ENCODE data around the gene LCE2B. TPM values are rescaled to one million over a fixed set of nuclear protein-coding genes. Genes with fewer than 3 reads are reported as not detected.

The LCE2B gene, protein sequence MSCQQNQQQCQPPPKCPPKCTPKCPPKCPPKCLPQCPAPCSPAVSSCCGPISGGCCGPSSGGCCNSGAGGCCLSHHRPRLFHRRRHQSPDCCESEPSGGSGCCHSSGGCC
- not detected in 2 replicates for total RNA-seq

DNA sequence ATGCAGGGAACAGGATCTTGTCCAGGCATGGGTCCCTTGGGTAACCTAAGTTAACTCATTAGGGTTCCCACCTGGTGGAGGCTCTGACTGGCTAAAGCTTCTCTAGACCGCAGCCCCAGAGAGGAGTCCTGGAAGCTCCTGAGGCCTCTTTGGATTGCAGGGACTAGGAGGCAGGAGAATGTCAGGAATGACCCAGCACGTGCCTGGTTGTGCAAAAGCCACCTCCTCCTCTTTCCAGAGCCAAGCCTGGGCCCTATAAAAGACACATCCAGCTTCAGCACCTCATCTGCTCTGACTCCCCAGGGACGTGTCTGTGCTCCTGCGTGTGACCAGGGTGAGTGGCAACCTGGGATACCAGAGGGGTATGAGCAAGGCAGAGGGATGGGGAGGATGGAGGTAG, at the start of gene LCE2B:
Gene LCE2B, plus strand, starts transcription at position 301 of the 400 bp plus-strand sequence. CDS start 721 bp downstream, outside the sequence.

DNA sequence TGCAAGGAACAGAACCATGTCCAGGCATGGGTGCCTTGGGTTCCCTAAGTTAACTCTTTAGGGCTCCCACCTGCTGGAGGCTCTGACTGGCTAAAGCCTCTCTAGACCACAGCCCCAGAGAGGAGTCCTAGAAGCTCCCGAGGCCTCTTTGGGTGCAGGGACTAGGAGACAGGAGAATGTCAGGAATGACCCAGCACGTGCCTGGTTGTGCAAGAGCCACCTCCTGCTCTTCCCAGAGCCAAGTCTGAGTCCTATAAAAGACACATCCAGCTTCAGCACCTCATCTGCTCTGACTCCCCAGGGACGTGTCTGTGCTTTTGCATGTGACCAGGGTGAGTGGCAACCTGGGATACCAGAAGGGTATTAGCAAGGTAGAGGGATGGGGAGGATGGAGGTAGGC, 22.8 kb upstream of the LCE2B start, which contains the start of gene LCE2D:
Gene LCE2D, plus strand, starts transcription at position 283 of the 400 bp plus-strand sequence. CDS start 726 bp downstream, outside the sequence.

DNA sequence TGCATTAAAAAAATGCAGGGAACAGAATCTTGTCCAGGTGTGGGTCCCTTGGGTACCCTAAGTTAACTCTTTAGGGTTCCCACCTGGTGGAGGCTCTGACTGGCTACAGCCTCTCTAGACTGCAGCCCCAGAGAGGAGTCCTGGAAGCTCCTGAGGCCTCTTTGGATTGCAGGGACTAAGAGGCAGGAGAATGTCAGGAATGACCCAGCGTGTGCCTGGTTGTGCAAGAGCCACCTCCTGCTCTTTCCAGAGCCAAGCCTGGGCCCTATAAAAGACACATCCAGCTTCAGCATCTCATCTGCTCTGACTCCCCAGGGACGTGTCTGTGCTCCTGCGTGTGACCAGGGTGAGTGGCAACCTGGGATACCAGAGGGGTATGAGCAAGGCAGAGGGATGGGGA, 10.9 kb upstream of the LCE2B start, which contains the start of gene LCE2C:
Gene LCE2C, plus strand, starts transcription at position 297 of the 400 bp plus-strand sequence. CDS start 737 bp downstream, outside the sequence.

DNA sequence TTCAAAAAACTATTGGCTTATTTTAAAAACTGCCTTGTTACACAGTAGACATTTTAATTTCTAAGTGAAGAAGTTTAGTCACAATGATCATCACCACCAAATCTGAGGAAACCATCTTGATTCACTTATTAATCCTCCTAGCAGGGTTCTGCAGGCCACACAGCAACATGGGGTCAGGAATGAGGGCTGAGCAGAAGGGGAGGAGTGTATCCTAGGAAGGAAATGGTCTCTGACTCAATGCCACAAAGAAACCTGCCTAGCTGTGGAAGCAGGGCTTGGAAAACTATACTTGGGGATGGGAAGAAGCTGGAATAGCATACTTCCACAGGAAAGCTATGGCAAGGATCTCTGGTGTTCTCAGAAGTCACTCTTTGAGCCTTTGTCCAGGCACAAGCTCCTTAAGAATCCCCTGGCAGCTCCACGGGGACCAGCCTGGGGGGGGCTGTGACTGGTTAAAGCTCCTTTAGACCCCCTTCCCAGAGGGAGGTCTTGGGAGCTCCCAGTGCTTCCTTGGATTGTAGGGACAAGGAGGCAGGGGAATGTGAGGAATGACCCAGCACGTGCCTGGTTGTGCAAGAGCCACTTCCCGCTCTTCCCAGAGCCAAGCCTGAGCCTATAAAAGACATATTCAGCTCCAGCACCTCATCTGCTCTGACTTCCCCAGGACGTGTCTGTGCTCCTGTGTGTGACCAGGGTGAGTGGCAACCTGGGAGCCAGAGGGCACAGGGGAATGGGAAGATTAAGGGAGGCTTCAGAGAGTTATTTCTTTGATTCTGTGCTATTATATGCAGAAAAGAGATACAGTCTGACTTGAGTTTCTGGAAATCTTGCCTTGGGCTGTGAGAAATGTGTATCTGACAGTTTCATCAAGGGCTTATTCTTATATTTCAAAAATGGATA, 12.0 kb downstream of the LCE2B start, which contains the start of gene LCE2A:
Gene LCE2A, plus strand, starts transcription at position 645 of the 900 bp plus-strand sequence. CDS start 557 bp downstream, outside the sequence.

DNA sequence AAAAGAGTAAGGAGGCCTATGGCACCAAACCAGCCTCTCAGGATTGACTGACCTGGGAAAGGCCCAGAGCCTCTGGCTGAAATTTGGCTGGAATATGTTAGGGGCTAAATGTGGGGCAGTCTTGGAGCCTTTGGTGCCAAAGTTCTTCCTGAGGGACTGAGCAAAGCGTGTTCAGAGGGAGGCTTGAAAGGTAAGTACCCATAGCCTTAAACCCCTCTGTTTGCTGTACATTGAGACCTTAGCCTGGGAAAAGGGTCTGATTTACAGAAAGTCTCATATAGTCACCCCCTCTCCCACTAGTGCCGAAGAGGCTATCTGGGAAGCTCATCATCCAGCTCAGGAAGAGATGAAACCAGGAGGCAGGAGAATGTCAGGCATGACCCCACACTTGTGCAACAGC, 21.9 kb downstream of the LCE2B start, which contains the start of gene LCE4A:
Gene LCE4A, plus strand, starts transcription at position 301 of the 400 bp plus-strand sequence. CDS start 916 bp downstream, outside the sequence.

Other genes with a start within 250 kb of the LCE2B start
- not detected in 2 replicates for gene LCE5A, start 175.3 kb upstream of the LCE2B start, total RNA-seq
- not detected in 2 replicates for gene CRCT1, start 171.6 kb upstream of the LCE2B start, total RNA-seq
- gene LCE3E, start 119.3 kb upstream of the LCE2B start, total RNA-seq = not detected in 2 replicates
- not detected in 2 replicates for gene LCE3D, start 105.6 kb upstream of the LCE2B start, total RNA-seq
- not detected in 2 replicates for gene LCE3C, start 85.9 kb upstream of the LCE2B start, total RNA-seq
- not detected in 2 replicates for gene LCE3B, start 72.3 kb upstream of the LCE2B start, total RNA-seq
- not detected in 2 replicates for gene LCE3A, start 63.0 kb upstream of the LCE2B start, total RNA-seq
- gene LCE2D, start 22.7 kb upstream of the LCE2B start, total RNA-seq = not detected in 2 replicates
- gene LCE2C, start 10.8 kb upstream of the LCE2B start, total RNA-seq = not detected in 2 replicates
- gene LCE2A, start 12.2 kb downstream of the LCE2B start, total RNA-seq = not detected in 2 replicates
- not detected in 2 replicates for gene LCE4A, start 22.0 kb downstream of the LCE2B start, total RNA-seq
- gene KPRP, start 71.9 kb downstream of the LCE2B start, total RNA-seq = not detected in 2 replicates
- not detected in 2 replicates for gene LCE1F, start 89.0 kb downstream of the LCE2B start, total RNA-seq
- not detected in 2 replicates for gene LCE1E, start 100.1 kb downstream of the LCE2B start, total RNA-seq
- gene LCE1D, start 110.6 kb downstream of the LCE2B start, total RNA-seq = not detected in 2 replicates
- gene LCE1C, start 120.5 kb downstream of the LCE2B start, total RNA-seq = not detected in 2 replicates
- gene LCE1B, start 125.8 kb downstream of the LCE2B start, total RNA-seq = not detected in 2 replicates
- gene LCE1A, start 141.3 kb downstream of the LCE2B start, total RNA-seq = not detected in 2 replicates
- not detected in 2 replicates for gene LCE6A, start 156.7 kb downstream of the LCE2B start, total RNA-seq
- gene LCE7A, start 173.9 kb downstream of the LCE2B start, total RNA-seq = not detected in 2 replicates
- gene SMCP, start 192.2 kb downstream of the LCE2B start, total RNA-seq = not detected in 2 replicates
- not detected in 2 replicates for gene IVL, start 222.4 kb downstream of the LCE2B start, total RNA-seq

All from mammary microvascular endothelial cell (primary cell).